Endodermal cell (in vitro differentiated cells): Measurements from ENCODE around the gene PHTF1. TPM values are rescaled to one million over a fixed set of nuclear protein-coding genes. Genes with fewer than 3 reads are reported as not detected.

Experiments
- DNase-seq: peaks from one replicate; pipeline ENCODE4 v3.0.0-alpha.2; 2017
- H3K27ac ChIP-seq: 2 replicates; pipeline ENCODE4 v1.5.1; 2013; ENCODE audit warnings: mild to moderate bottlenecking, low read depth, low read length, moderate library complexity
- H3K27me3 ChIP-seq: 2 replicates; pipeline ENCODE4 v1.6.1; 2013; ENCODE audit warnings: mild to moderate bottlenecking, low read length, moderate library complexity; ENCODE audit not compliant: insufficient read depth, control insufficient read depth, poor library complexity, severe bottlenecking
- H3K36me3 ChIP-seq: 2 replicates; pipeline ENCODE4 v1.7.0; 2013; ENCODE audit warnings: mild to moderate bottlenecking, low read length, moderate library complexity; ENCODE audit not compliant: control insufficient read depth, insufficient read depth
- H3K4me1 ChIP-seq: one replicate; pipeline ENCODE4 v1.7.0; 2013; ENCODE audit warnings: low read length; ENCODE audit not compliant: control insufficient read depth, insufficient read depth
- H3K4me3 ChIP-seq: 2 replicates; pipeline ENCODE4 v1.5.1; 2013; ENCODE audit warnings: mild to moderate bottlenecking, low read length, moderate library complexity
- H3K9ac ChIP-seq: 2 replicates; pipeline ENCODE4 v1.6.1; 2013; ENCODE audit warnings: mild to moderate bottlenecking, low read length, moderate library complexity; ENCODE audit not compliant: poor library complexity, severe bottlenecking; ENCODE audit errors: extremely low read depth
- H3K9me3 ChIP-seq: 2 replicates; pipeline ENCODE4 v1.6.1; 2013; ENCODE audit warnings: mild to moderate bottlenecking, low read length, moderate library complexity; ENCODE audit not compliant: control insufficient read depth
- H3K27ac Mint-ChIP-seq: 2 replicates; pipeline ENCODE4 v1.8.0; 2020; ENCODE audit warnings: mixed read lengths
- H3K27me3 Mint-ChIP-seq: 2 replicates; pipeline ENCODE4 v1.8.0; 2021; ENCODE audit warnings: mild to moderate bottlenecking, mixed read lengths; ENCODE audit not compliant: insufficient read depth
- H3K36me3 Mint-ChIP-seq: 2 replicates; pipeline ENCODE4 v1.8.0; 2020; ENCODE audit warnings: low read depth, mixed read lengths
- H3K4me1 Mint-ChIP-seq: 2 replicates; pipeline ENCODE4 v1.8.0; 2020; ENCODE audit warnings: mixed read lengths
- H3K4me3 Mint-ChIP-seq: 2 replicates; pipeline ENCODE4 v1.8.0; 2020; ENCODE audit warnings: mild to moderate bottlenecking, moderate library complexity, mixed read lengths
- H3K9me3 Mint-ChIP-seq: 2 replicates; pipeline ENCODE4 v1.8.0; 2020; ENCODE audit warnings: mild to moderate bottlenecking, mixed read lengths
- CTCF ChIP-seq: fragments of 200-600 bp; sonication (generic); conservative IDR thresholded peaks from 2 replicates; pipeline ENCODE4 v1.5.0; 2021; ENCODE audit warnings: antibody characterized with exemption, mild to moderate bottlenecking
- WGBS, 2 experiments: methylation state at CpG; one replicate each; pipeline versions ENCODE4 v1.1.5 to v1.1.7; 2013; ENCODE audit warnings: missing lambda C conversion rate in 2 of 2, mixed read lengths in 1 of 2; ENCODE audit not compliant: insufficient coverage in 1 of 2, insufficient read length in 1 of 2; 5-methylcytosine and 5-hydroxymethylcytosine counted together
- total RNA-seq, 2 donors: library from RNA; stranded (reverse); fragmentation: NEBNext Ultra II Directional in 1 of 2; extraction: Animal tissue kit (Norgen Biotek cat#: 25700) in 1 of 2; gene quantifications; 2 replicates in 1 of 2; 3 replicates in 1 of 2; pipeline ENCODE4 v1.2.1, GENCODE V29; 2021

Gene PHTF1
- total RNA-seq, 2 donors from 2014 or later = 43.8 to 56.5 TPM

DNA sequence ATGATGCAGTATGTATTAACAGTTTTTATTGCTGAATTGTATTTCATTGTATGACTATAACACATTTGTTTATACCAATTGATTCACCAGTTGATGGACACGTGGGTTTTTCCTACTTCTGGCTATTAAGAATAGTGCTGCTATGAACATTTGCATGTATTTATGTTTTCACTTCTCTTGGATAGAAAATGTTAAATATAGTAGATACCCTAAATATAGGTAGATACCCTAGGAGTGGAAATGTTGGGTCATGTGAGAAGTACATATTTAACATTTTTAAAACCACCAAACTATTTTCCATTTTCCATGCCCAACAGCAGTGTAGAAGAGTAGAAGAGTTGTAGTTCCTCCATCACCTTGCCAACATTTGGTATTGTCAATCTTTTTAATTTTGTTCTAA is 7.8 kb downstream of the PHTF1 start:
- H3K27ac ChIP-seq = no peak overlapping the region
- no peak overlapping the region for H3K4me3 ChIP-seq
- Mint-ChIP-seq H3K27ac (no peak overlapping the region), H3K4me1 (no peaks in the 10 kb centered on the region), H3K36me3 (peaks cover 73% of the 10 kb centered on the region), H3K4me3 (no peak overlapping the region), H3K9me3 (peaks cover 13% of the 10 kb centered on the region), H3K27me3 (no peaks in the 10 kb centered on the region)
- no peaks in the 10 kb centered on the region for H3K27me3 ChIP-seq
- DNase-seq = no peak
- peaks cover 80% of the 10 kb centered on the region for H3K36me3 ChIP-seq
- no peak for TF ChIP-seq CTCF
- no peaks in the 10 kb centered on the region for H3K4me1 ChIP-seq
- H3K9ac ChIP-seq = no peak overlapping the region
- H3K9me3 ChIP-seq = peaks cover 22% of the 10 kb centered on the region
- 100% methylated on average over 1 of the region's 1 CpG; no CpG with 5 or more reads in 1 of the 2 experiments for WGBS, 2 experiments

DNA sequence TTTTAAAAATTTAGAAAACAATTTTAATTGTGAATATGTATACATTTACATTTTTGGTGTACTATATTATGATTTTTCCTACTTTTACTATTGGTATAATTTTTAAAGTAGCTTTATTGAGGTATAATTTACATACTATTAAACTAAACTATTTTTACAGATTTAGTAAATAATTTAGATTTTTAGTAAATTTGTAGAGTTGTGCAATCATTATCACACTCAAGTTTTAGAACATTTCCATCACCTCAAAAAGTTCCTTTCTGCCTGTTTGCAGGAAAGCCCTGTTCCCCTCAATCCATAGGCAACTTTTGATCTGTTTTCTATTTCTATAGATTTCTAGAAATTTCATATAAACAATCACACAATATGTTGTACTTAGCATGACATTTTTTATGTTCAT is 8.2 kb downstream of the PHTF1 start:
- Mint-ChIP-seq H3K36me3 (peaks cover 73% of the 10 kb centered on the region), H3K4me3 (no peak overlapping the region), H3K4me1 (no peaks in the 10 kb centered on the region), H3K27ac (no peak overlapping the region), H3K9me3 (peaks cover 17% of the 10 kb centered on the region), H3K27me3 (no peaks in the 10 kb centered on the region)
- no peak overlapping the region for H3K4me3 ChIP-seq
- H3K4me1 ChIP-seq = no peaks in the 10 kb centered on the region
- DNase-seq = no peak
- no peak overlapping the region for H3K9ac ChIP-seq
- no peak for TF ChIP-seq CTCF
- peaks cover 80% of the 10 kb centered on the region for H3K36me3 ChIP-seq
- peaks cover 26% of the 10 kb centered on the region for H3K9me3 ChIP-seq
- no peaks in the 10 kb centered on the region for H3K27me3 ChIP-seq
- no peak overlapping the region for H3K27ac ChIP-seq

- peaks cover 74% of the 10 kb centered on the region for H3K36me3 ChIP-seq
- Mint-ChIP-seq H3K27ac (no peak overlapping the region), H3K4me1 (no peaks in the 10 kb centered on the region), H3K36me3 (peaks cover 65% of the 10 kb centered on the region), H3K4me3 (no peak overlapping the region), H3K27me3 (no peaks in the 10 kb centered on the region), H3K9me3 (peaks cover 24% of the 10 kb centered on the region)
- H3K9ac ChIP-seq = no peak overlapping the region
- no peak for TF ChIP-seq CTCF
- no peaks in the 10 kb centered on the region for H3K4me1 ChIP-seq
- no peaks in the 10 kb centered on the region for H3K27me3 ChIP-seq
- DNase-seq = no peak
- no peak overlapping the region for H3K27ac ChIP-seq
- no peak overlapping the region for H3K4me3 ChIP-seq
- H3K9me3 ChIP-seq = peaks cover 30% of the 10 kb centered on the region
- WGBS, 2 experiments = 86 to 97% methylated on average over 2 to 3 of the region's 3 CpGs
Observed at GRCh38 chr1:113749402-113749801, 9.9 kb downstream of the PHTF1 start.
